Epithelial cell of esophagus (primary cell): ENCODE results near the gene CHCHD4.

Experiments used
- DNase-seq: peaks from one replicate; pipeline ENCODE4 v3.0.0; 2010; ENCODE audit warnings: low read depth
- H3K4me3 ChIP-seq: 2 replicates; pipeline ENCODE4 v1.5.1; 2011; ENCODE audit warnings: mild to moderate bottlenecking, low read length, control low read depth
- TF ChIP-seq, protein P1 (sequence below): IDR thresholded peaks from 2 replicates; pipeline ENCODE4 v1.5.1; 2011; ENCODE audit warnings: low read depth, mild to moderate bottlenecking, low read length, control low read depth, inconsistent platforms; ENCODE audit not compliant: insufficient read depth; ENCODE audit errors: missing control alignments

The CHCHD4 gene

GRCh38 chr3:14145670-14146380 is 21.2 kb upstream of the CHCHD4 start:
- TF ChIP-seq, protein P1, sequence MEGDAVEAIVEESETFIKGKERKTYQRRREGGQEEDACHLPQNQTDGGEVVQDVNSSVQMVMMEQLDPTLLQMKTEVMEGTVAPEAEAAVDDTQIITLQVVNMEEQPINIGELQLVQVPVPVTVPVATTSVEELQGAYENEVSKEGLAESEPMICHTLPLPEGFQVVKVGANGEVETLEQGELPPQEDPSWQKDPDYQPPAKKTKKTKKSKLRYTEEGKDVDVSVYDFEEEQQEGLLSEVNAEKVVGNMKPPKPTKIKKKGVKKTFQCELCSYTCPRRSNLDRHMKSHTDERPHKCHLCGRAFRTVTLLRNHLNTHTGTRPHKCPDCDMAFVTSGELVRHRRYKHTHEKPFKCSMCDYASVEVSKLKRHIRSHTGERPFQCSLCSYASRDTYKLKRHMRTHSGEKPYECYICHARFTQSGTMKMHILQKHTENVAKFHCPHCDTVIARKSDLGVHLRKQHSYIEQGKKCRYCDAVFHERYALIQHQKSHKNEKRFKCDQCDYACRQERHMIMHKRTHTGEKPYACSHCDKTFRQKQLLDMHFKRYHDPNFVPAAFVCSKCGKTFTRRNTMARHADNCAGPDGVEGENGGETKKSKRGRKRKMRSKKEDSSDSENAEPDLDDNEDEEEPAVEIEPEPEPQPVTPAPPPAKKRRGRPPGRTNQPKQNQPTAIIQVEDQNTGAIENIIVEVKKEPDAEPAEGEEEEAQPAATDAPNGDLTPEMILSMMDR: no peak
- H3K4me3 ChIP-seq: no peak overlapping the region
- DNase-seq: no peak

- no peak for DNase-seq
- H3K4me3 ChIP-seq: no peak overlapping the region
- TF ChIP-seq, protein P1: no peak
Observed at GRCh38 chr3:14145236-14145635, 20.6 kb upstream of the CHCHD4 start.

GRCh38 chr3:14144423-14145075 is 19.9 kb upstream of the CHCHD4 start:
- DNase-seq: peak; percentile 96
- no peak overlapping the region for H3K4me3 ChIP-seq
- TF ChIP-seq, protein P1: no peak

GRCh38 chr3:14143271-14144225 is 18.9 kb upstream of the CHCHD4 start:
- DNase-seq: peak; percentile 86
- TF ChIP-seq, protein P1: no peak
- no peak overlapping the region for H3K4me3 ChIP-seq

DNA sequence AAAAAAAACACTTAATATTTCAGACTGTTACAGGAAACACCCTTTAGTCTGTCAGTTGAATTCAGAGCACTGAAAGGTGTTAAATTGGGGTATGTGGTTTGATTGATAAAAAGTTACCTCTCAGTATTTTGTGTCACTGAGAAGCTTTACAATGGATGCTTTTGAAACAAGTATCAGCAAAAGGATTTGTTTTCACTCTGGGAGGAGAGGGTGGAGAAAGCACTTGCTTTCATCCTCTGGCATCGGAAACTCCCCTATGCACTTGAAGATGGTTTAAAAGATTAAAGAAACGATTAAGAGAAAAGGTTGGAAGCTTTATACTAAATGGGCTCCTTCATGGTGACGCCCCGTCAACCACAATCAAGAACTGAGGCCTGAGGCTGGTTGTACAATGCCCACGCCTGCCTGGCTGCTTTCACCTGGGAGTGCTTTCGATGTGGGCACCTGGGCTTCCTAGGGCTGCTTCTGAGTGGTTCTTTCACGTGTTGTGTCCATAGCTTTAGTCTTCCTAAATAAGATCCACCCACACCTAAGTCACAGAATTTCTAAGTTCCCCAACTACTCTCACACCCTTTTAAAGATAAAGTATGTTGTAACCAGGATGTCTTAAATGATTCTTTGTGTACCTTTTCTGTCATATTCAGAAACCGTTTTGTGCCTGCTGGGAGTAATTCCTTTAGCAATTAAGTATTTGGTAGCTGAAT is 18.0 kb upstream of the CHCHD4 start:
- H3K4me3 ChIP-seq: no peak overlapping the region
- TF ChIP-seq, protein P1: no peak
- DNase-seq: peak; percentile 29

DNA sequence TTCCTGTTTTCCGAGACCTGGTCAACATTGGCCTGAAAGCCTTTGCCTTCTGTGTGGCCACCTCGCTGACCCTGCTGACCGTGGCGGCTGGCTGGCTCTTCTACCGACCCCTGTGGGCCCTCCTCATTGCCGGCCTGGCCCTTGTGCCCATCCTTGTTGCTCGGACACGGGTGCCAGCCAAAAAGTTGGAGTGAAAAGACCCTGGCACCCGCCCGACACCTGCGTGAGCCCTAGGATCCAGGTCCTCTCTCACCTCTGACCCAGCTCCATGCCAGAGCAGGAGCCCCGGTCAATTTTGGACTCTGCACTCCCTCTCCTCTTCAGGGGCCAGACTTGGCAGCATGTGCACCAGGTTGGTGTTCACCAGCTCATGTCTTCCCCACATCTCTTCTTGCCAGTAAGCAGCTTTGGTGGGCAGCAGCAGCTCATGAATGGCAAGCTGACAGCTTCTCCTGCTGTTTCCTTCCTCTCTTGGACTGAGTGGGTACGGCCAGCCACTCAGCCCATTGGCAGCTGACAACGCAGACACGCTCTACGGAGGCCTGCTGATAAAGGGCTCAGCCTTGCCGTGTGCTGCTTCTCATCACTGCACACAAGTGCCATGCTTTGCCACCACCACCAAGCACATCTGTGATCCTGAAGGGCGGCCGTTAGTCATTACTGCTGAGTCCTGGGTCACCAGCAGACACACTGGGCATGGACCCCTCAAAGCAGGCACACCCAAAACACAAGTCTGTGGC is 17.1 kb upstream of the CHCHD4 start:
- TF ChIP-seq, protein P1: no peak
- H3K4me3 ChIP-seq: no peak overlapping the region
- DNase-seq: no peak
